Cardiac fibroblast (primary cell): ENCODE data around the gene TMEM151A.

Experiments used
- DNase-seq, 2 donors: peaks; one replicate each; pipeline versions ENCODE4 v3.0.0 to v3.0.0-alpha.2; 2010; ENCODE audit warnings: low read depth in 2 of 2
- H3K4me3 ChIP-seq, 2 donors: replicated peaks in 1 of 2; 1 replicate in 1 of 2; 2 replicates in 1 of 2; pipeline ENCODE4 v1.5.1; 2011; ENCODE audit warnings: low read depth in 2 of 2, low read length in 2 of 2, mild to moderate bottlenecking in 2 of 2, moderate library complexity in 1 of 2
- CTCF ChIP-seq: IDR thresholded peaks from one replicate; pipeline ENCODE4 v1.5.1; 2011; ENCODE audit warnings: low read depth, mild to moderate bottlenecking, low read length, inconsistent platforms

Gene TMEM151A

GRCh38 chr11:66314186-66314501 is 22.4 kb downstream of the TMEM151A start:
- no peak for TF ChIP-seq CTCF
- no peak for DNase-seq
- H3K4me3 ChIP-seq: peak overlapping the region; percentile 63 to 65

DNA sequence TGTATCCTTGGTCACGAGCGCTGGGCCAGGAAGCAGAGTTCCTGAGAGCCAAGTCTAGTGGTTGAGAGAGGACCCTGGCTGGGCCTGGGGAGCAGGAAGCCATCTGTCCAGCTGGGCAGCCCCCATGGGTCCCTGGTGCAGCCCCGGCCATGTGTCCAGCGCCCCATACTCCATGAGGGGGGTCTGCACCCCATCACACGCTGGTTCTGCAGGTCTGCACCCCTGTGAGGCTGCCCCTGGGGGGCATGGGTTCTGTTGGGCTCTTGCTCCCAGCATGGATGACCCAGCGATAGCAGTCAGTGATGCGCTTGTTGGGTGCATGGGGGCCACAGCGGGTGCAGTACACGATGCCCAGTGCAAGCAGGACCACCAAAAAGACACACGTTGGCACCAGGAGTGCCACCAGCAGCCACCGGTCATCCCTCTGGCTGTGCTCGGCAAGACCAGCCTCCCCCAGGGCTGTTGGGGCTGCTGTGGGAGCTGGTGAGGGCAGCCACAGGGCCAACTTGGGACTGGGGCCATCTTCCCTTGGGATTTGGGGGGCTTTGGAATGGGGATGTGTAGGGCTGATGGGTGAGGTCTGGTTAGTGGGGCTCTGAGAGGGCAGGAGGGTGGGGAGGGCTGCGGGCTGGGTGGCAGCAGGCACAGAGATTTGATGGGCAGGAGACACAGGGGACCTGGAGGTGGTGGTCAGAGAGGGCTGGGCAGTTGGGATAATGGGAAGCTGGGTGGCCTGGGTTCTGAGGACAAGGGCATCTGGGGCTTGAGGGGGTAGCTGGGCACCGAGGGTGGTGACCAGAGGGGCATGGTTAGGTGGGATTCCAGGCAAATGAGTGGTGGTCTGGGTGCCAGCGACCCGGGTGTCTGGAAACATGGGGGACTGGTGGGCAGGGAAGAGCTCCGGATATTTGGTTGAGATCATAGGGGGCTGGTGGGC is 23.1 kb downstream of the TMEM151A start:
- no peak for TF ChIP-seq CTCF
- peak overlapping the region; percentile 63 to 65 for H3K4me3 ChIP-seq
- DNase-seq: no peak

DNA sequence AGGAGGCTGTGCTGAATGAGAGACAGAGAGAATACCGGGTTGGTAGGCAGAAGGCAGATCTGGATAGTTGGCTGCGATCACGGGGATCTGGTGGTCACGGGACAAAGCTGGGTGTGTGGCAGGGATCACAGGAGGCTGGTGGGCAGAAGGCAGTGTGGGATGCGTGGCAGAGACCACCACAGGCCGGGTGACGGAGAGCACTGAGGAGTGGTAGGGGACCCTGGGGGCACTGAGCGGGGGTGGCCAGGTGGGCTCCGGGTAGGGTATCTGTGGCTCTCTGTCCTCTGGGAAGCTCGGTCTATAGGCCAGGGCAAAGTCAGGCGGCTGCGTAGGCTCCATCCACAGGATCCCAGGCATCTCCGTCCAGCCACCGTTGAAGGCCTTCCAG is 23.8 kb downstream of the TMEM151A start:
- TF ChIP-seq CTCF: no peak
- H3K4me3 ChIP-seq: peak overlapping the region; percentile 63 to 65
- DNase-seq: no peak

- no peak for DNase-seq
- peak overlapping the region; percentile 63 to 65 for H3K4me3 ChIP-seq
- TF ChIP-seq CTCF: no peak
Measured at GRCh38 chr11:66315921-66316811, 24.5 kb downstream of the TMEM151A start.

GRCh38 chr11:66316849-66317251 is 25.2 kb downstream of the TMEM151A start, which contains the start of gene CD248:
CD248 (minus strand) TSS chr11:66317044; CDS start chr11:66317027, 17 bp downstream.
- peak within 1 kb of the TSS; percentile 63 to 65 for H3K4me3 ChIP-seq

More at GRCh38 chr11:66316849-66317251, 25.2 kb downstream of the TMEM151A start, which contains the start of gene CD248:
- TF ChIP-seq CTCF: no peak
- peak; percentile 68 to 96 for DNase-seq
